Ishikawa (cell line): Measurements from ENCODE around the gene IMMP2L.

ENCODE experiments used
- CEBPB ChIP-seq: IDR thresholded peaks from 2 replicates; pipeline ENCODE4 v1.6.1; 2012
- EP300 ChIP-seq: IDR thresholded peaks from 2 replicates; pipeline ENCODE4 v1.6.1; 2012; ENCODE audit warnings: borderline replicate concordance
- TAF1 ChIP-seq: IDR thresholded peaks from 2 replicates; pipeline ENCODE4 v1.6.1; 2012; ENCODE audit warnings: low read depth, mild to moderate bottlenecking
- TCF12 ChIP-seq: IDR thresholded peaks from 2 replicates; pipeline ENCODE4 v1.6.1; 2012; ENCODE audit warnings: low read depth
- TEAD4 ChIP-seq: IDR thresholded peaks from 2 replicates; pipeline ENCODE4 v1.6.1; 2012
- TF ChIP-seq, protein P1 (sequence below): IDR thresholded peaks from 2 replicates; pipeline ENCODE4 v1.6.1; 2012
- TF ChIP-seq, protein P2 (sequence below): IDR thresholded peaks from 2 replicates; pipeline ENCODE4 v1.6.1; 2012

DNA sequence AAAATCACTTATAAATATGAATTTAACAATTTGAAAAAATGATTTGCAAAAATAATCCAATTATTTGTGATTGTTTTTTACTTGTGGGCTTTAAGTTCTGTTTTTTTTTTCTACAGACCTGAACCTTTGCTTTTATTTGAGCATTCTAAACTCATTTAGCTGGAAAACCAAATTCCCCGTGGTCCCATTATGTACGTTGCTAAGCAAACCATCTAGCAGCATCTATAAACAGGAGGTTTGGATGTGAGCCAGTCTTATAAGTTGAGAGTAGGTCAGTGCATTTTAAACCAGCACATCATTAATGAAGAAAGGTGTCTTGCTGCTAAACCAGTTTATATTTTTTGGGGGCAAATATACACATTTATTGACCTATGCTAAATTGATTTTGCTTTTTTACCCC is 394.1 kb downstream of the IMMP2L start:
- no peak for TF ChIP-seq CEBPB
- TF ChIP-seq, protein P1, sequence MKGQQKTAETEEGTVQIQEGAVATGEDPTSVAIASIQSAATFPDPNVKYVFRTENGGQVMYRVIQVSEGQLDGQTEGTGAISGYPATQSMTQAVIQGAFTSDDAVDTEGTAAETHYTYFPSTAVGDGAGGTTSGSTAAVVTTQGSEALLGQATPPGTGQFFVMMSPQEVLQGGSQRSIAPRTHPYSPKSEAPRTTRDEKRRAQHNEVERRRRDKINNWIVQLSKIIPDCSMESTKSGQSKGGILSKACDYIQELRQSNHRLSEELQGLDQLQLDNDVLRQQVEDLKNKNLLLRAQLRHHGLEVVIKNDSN: no peak
- TF ChIP-seq TEAD4: no peak
- no peak for TF ChIP-seq EP300
- TF ChIP-seq, protein P2, sequence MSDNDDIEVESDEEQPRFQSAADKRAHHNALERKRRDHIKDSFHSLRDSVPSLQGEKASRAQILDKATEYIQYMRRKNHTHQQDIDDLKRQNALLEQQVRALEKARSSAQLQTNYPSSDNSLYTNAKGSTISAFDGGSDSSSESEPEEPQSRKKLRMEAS: no peak
- no peak for TF ChIP-seq TCF12
- TF ChIP-seq TAF1: no peak
